Osteocyte (in vitro differentiated cells): Measurements from ENCODE around the gene EFNB3. TPM values are rescaled to one million over a fixed set of nuclear protein-coding genes. Genes with fewer than 3 reads are reported as not detected.

Experiments used
- DNase-seq: peaks from one replicate; pipeline ENCODE4 v3.0.0; 2021; ENCODE audit warnings: mixed read lengths; ENCODE audit not compliant: unreplicated experiment; ENCODE audit errors: extremely low spot score
- H3K27ac Mint-ChIP-seq: one replicate; pipeline ENCODE4 v1.8.0; 2021; ENCODE audit warnings: mild to moderate bottlenecking, mixed read lengths; ENCODE audit not compliant: unreplicated experiment
- H3K27me3 Mint-ChIP-seq: one replicate; pipeline ENCODE4 v1.8.0; 2021; ENCODE audit warnings: mixed read lengths; ENCODE audit not compliant: unreplicated experiment
- H3K36me3 Mint-ChIP-seq: one replicate; pipeline ENCODE4 v1.8.0; 2021; ENCODE audit warnings: mixed read lengths; ENCODE audit not compliant: unreplicated experiment
- H3K4me1 Mint-ChIP-seq: one replicate; pipeline ENCODE4 v1.8.0; 2021; ENCODE audit warnings: mixed read lengths; ENCODE audit not compliant: unreplicated experiment
- H3K4me3 Mint-ChIP-seq: one replicate; pipeline ENCODE4 v1.8.0; 2021; ENCODE audit warnings: mild to moderate bottlenecking, moderate library complexity, mixed read lengths; ENCODE audit not compliant: unreplicated experiment
- H3K9me3 Mint-ChIP-seq: one replicate; pipeline ENCODE4 v1.8.0; 2021; ENCODE audit warnings: mixed read lengths; ENCODE audit not compliant: unreplicated experiment
- CTCF ChIP-seq: fragments of 200-600 bp; sonication (generic); IDR thresholded peaks from 2 replicates; pipeline ENCODE4 v1.5.0; 2021; ENCODE audit warnings: antibody characterized with exemption, mild to moderate bottlenecking, moderate library complexity
- total RNA-seq: library from RNA; stranded (reverse); gene quantifications from 2 replicates; pipeline ENCODE4 v1.2.1, GENCODE V29; 2021

Gene EFNB3
- total RNA-seq, 1 donor from 2014 or later = 12.7 TPM

GRCh38 chr17:7715936-7716886 lies 11.2 kb downstream of the EFNB3 start:
- DNase-seq = no peak
- no peak for TF ChIP-seq CTCF
- no peaks in the 10 kb centered on the region for H3K36me3 Mint-ChIP-seq
- H3K27ac Mint-ChIP-seq = peak overlapping the region; percentile 75
- peaks cover 21% of the 10 kb centered on the region for H3K4me1 Mint-ChIP-seq
- peaks cover 47% of the 10 kb centered on the region for H3K27me3 Mint-ChIP-seq
- no peaks in the 10 kb centered on the region for H3K9me3 Mint-ChIP-seq
- peak overlapping the region; percentile 92 for H3K4me3 Mint-ChIP-seq

GRCh38 chr17:7716901-7717755 lies 12.1 kb downstream of the EFNB3 start, which contains the start of gene DNAH2:
DNAH2 (plus strand) TSS chr17:7717744; CDS start chr17:7719735, 1,991 bp downstream.
- peak within 1 kb of the TSS; percentile 75 for H3K27ac Mint-ChIP-seq
- H3K36me3 Mint-ChIP-seq = no peaks in the 10 kb centered on the region
- DNase-seq = peak; percentile 96
- peaks cover 45% of the 10 kb centered on the region for H3K27me3 Mint-ChIP-seq
- H3K4me1 Mint-ChIP-seq = peaks cover 21% of the 10 kb centered on the region
- H3K4me3 Mint-ChIP-seq = peak within 1 kb of the TSS; percentile 92
- peak; percentile 57 for TF ChIP-seq CTCF
- no peaks in the 10 kb centered on the region for H3K9me3 Mint-ChIP-seq

GRCh38 chr17:7717756-7718350 lies 12.9 kb downstream of the EFNB3 start:
- no peak for TF ChIP-seq CTCF
- Mint-ChIP-seq H3K27me3 (peaks cover 43% of the 10 kb centered on the region), H3K36me3 (no peaks in the 10 kb centered on the region), H3K4me3 (peak overlapping the region; percentile 92), H3K4me1 (peaks cover 21% of the 10 kb centered on the region), H3K27ac (no peak overlapping the region), H3K9me3 (no peaks in the 10 kb centered on the region)
- DNase-seq = no peak

- Mint-ChIP-seq H3K27ac (no peak overlapping the region), H3K4me1 (peaks cover 21% of the 10 kb centered on the region)
- no peak for DNase-seq
Measured at GRCh38 chr17:7719661-7720060, 14.7 kb downstream of the EFNB3 start.

More at GRCh38 chr17:7719661-7720060, 14.7 kb downstream of the EFNB3 start:
- H3K4me3 Mint-ChIP-seq = no peak overlapping the region
- no peak for TF ChIP-seq CTCF
- no peaks in the 10 kb centered on the region for H3K36me3 Mint-ChIP-seq
- H3K27me3 Mint-ChIP-seq = peaks cover 42% of the 10 kb centered on the region
- H3K9me3 Mint-ChIP-seq = no peaks in the 10 kb centered on the region
